SK-N-SH treated with all-trans-retinoic acid at 6 μM for 48 hours (cell line): ENCODE results near the gene USP7.

ENCODE experiments used
- ARNTL ChIP-seq: fragments of 450-650 bp; formaldehyde crosslinking; IDR thresholded peaks from 2 replicates; pipeline ENCODE4 v1.5.0; 2020; ENCODE audit warnings: low read depth, mild to moderate bottlenecking, moderate library complexity, borderline replicate concordance
- CSDC2 ChIP-seq: fragments of 250-450 bp; sonication (Bioruptor Pico); IDR thresholded peaks from 2 replicates; pipeline ENCODE4 v1.5.0; 2020; ENCODE audit warnings: mild to moderate bottlenecking, moderate library complexity
- CSRNP3 ChIP-seq: fragments of 250-450 bp; sonication (Bioruptor Pico); IDR thresholded peaks from 2 replicates; pipeline ENCODE4 v1.5.1; 2021; ENCODE audit warnings: mild to moderate bottlenecking, moderate library complexity
- ESRRG ChIP-seq: fragments of 250-450 bp; sonication (Bioruptor Pico); IDR thresholded peaks from 2 replicates; pipeline ENCODE4 v1.6.1; 2021; ENCODE audit warnings: mild to moderate bottlenecking
- GLIS3 ChIP-seq: fragments of 250-450 bp; sonication (Bioruptor Pico); IDR thresholded peaks from 2 replicates; pipeline ENCODE4 v1.5.0; 2020; ENCODE audit warnings: mild to moderate bottlenecking, moderate library complexity
- RARB ChIP-seq: fragments of 250-450 bp; sonication (Bioruptor Pico); IDR thresholded peaks from 2 replicates; pipeline ENCODE4 v1.8.0; 2021; ENCODE audit warnings: mild to moderate bottlenecking, moderate library complexity
- TOX ChIP-seq: fragments of 250-450 bp; sonication (Bioruptor Pico); IDR thresholded peaks from 2 replicates; pipeline ENCODE4 v1.8.0; 2021; ENCODE audit warnings: mild to moderate bottlenecking, moderate library complexity, borderline replicate concordance
- TSHZ2 ChIP-seq: fragments of 250-450 bp; sonication (Bioruptor Pico); IDR thresholded peaks from 2 replicates; pipeline ENCODE4 v1.5.0; 2020; ENCODE audit warnings: mild to moderate bottlenecking, moderate library complexity
- ZC3H10 ChIP-seq: fragments of 250-450 bp; sonication (Bioruptor Pico); IDR thresholded peaks from 2 replicates; pipeline ENCODE4 v1.5.1; 2021; ENCODE audit warnings: mild to moderate bottlenecking, moderate library complexity
- TF ChIP-seq, protein P1 (sequence below): fragments of 250-450 bp; sonication (Bioruptor Pico); IDR thresholded peaks from 2 replicates; pipeline ENCODE4 v1.8.0; 2020; ENCODE audit warnings: mild to moderate bottlenecking, moderate library complexity, borderline replicate concordance

DNA sequence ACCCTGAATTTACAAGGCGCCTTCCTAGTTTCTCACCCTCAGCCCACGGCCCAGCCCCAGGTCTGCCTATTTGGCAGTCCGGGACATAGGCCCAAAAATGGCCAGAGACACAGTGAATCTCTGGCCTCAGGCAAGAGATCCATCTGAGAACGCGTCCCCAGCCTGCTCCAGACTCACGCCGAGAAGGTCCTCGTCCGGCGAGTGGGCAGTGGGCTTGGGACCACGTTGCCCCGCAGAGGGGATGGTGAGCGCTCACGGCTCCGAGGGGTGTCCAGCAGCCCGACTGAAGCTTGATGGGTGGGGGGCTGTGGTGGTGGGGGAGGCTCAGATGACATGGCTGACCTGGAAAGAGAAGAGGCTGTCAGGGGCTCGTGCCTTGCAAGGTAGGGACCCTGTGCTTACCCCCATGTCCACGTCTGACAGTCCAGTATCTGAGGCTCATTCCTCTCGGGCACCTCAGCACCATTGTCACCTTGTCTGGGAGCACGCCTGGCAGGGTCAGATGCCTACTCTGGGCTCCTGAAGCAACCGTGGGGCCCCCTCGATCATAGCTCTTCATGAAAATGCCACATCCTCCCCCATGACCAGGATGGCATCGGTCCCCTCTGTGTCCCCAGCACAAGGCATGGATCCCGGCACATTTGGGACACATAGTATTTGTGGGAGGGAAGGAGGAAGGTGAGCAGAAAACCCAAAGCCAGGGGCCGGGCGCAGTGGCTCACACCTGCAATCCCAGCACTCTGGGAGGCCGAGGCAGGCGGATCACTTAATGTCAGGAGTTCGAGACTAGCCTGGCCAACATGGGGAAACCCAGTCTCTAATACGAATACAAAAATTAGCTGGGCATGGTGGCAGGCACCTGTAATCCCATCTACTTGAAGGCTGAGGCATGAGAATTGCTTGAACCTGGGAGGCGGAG is 104.5 kb downstream of the USP7 start:
- TF ChIP-seq GLIS3 (CRISPR knock-in tag) (no peak), TOX (no peak), ARNTL (no peak), ESRRG (CRISPR knock-in tag) (no peak), CSDC2 (CRISPR knock-in tag) (no peak), RARB (CRISPR knock-in tag) (no peak), CSRNP3 (CRISPR knock-in tag) (no peak), TSHZ2 (CRISPR knock-in tag) (no peak), ZC3H10 (no peak)
- TF ChIP-seq, protein P1, sequence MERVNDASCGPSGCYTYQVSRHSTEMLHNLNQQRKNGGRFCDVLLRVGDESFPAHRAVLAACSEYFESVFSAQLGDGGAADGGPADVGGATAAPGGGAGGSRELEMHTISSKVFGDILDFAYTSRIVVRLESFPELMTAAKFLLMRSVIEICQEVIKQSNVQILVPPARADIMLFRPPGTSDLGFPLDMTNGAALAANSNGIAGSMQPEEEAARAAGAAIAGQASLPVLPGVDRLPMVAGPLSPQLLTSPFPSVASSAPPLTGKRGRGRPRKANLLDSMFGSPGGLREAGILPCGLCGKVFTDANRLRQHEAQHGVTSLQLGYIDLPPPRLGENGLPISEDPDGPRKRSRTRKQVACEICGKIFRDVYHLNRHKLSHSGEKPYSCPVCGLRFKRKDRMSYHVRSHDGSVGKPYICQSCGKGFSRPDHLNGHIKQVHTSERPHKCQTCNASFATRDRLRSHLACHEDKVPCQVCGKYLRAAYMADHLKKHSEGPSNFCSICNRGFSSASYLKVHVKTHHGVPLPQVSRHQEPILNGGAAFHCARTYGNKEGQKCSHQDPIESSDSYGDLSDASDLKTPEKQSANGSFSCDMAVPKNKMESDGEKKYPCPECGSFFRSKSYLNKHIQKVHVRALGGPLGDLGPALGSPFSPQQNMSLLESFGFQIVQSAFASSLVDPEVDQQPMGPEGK (CRISPR knock-in tag) = no peak
